Gastroesophageal sphincter (tissue), 3 donors: ENCODE data around the gene BICD1.
A peak's percentile ranks its signal among the peaks of the same experiment; 100 is the strongest.

Source experiments
- POLR2A ChIP-seq, 2 donors: fragments of 450-650 bp; IDR thresholded peaks; one replicate each; pipeline ENCODE4 v1.6.1; 2017; ENCODE audit warnings: antibody characterized with exemption in 2 of 2, mild to moderate bottlenecking in 2 of 2, moderate library complexity in 1 of 2
- TF ChIP-seq, protein P1 (sequence below), 4 experiments: fragments of 200-600 bp in 2 of 4; fragments of 450-650 bp in 2 of 4; sonication (generic) in 1 of 4; IDR thresholded peaks; one replicate each; pipeline ENCODE4 v1.5.1; 2017 to 2019; ENCODE audit warnings: antibody characterized with exemption in 4 of 4, mild to moderate bottlenecking in 2 of 4, moderate library complexity in 2 of 4

DNA sequence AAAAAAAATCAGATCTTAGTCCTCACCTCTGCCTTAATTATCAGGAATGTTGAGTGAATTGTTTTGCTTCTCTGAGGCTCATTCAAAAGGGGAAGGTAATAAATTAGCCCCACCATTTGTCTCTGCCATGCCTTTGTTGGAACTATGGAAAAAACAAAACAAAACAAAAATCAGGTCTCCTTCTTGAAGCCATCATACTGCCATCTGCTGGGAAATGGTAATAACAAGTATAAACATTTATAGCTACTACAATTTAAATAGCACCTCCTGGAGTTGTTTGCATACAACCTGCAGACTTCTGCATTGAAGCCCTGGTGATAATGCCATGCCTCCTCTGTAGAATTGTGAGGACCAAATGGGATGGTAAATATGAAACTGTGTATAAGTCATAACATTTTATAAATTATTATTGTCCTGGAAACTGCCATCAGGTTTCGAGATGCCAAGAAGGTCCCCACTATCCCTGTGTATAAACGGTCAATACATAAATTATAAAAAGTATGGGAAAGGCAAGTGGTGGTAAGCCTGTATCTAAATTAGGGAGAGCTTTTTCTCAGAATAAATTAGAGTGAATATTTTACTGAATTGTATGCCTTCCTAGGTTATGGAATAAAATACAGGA, 205.5 kb downstream of the BICD1 start:
- TF ChIP-seq, protein P1, sequence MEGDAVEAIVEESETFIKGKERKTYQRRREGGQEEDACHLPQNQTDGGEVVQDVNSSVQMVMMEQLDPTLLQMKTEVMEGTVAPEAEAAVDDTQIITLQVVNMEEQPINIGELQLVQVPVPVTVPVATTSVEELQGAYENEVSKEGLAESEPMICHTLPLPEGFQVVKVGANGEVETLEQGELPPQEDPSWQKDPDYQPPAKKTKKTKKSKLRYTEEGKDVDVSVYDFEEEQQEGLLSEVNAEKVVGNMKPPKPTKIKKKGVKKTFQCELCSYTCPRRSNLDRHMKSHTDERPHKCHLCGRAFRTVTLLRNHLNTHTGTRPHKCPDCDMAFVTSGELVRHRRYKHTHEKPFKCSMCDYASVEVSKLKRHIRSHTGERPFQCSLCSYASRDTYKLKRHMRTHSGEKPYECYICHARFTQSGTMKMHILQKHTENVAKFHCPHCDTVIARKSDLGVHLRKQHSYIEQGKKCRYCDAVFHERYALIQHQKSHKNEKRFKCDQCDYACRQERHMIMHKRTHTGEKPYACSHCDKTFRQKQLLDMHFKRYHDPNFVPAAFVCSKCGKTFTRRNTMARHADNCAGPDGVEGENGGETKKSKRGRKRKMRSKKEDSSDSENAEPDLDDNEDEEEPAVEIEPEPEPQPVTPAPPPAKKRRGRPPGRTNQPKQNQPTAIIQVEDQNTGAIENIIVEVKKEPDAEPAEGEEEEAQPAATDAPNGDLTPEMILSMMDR (IDR thresholded peaks at IDR 0.05) = peak; percentile 10 to 60 (median 50)
- no peak for TF ChIP-seq POLR2A (IDR thresholded peaks at IDR 0.05)
